GM06990 (cell line): Measurements from ENCODE around the gene SSH2.

Experiments
- DNase-seq: peaks from one replicate; pipeline ENCODE4 v3.0.0-alpha.2; 2011; ENCODE audit not compliant: insufficient read length; ENCODE audit errors: extremely low read depth
- H3K27me3 ChIP-seq: replicated peaks from 2 replicates; pipeline ENCODE4 v1.6.0; 2011; ENCODE audit warnings: low read length; ENCODE audit not compliant: control insufficient read depth, insufficient read depth
- H3K36me3 ChIP-seq: 2 replicates; pipeline ENCODE4 v1.5.1; 2011; ENCODE audit warnings: low read length; ENCODE audit not compliant: control insufficient read depth, insufficient read depth
- H3K4me3 ChIP-seq: replicated peaks from 2 replicates; pipeline ENCODE4 v1.5.1; 2011; ENCODE audit warnings: low read depth, mild to moderate bottlenecking, control low read depth, low read length
- CTCF ChIP-seq: IDR thresholded peaks from 2 replicates; pipeline ENCODE4 v1.5.1; 2011; ENCODE audit warnings: low read length, control low read depth, mild to moderate bottlenecking, inconsistent platforms; ENCODE audit not compliant: insufficient read depth, poor library complexity, severe bottlenecking

Gene SSH2

GRCh38 chr17:29820425-29820824 lies 109.6 kb downstream of the SSH2 start:
- Histone ChIP-seq H3K4me3 (no peak overlapping the region), H3K27me3 (no peaks in the 10 kb centered on the region), H3K36me3 (no peaks in the 10 kb centered on the region)
- no peak for DNase-seq
- TF ChIP-seq CTCF, result no peak

GRCh38 chr17:29807520-29808361 lies 122.3 kb downstream of the SSH2 start:
- no peak overlapping the region for H3K4me3 ChIP-seq
- peak; percentile 76 for TF ChIP-seq CTCF
- no peaks in the 10 kb centered on the region for H3K36me3 ChIP-seq
- H3K27me3 ChIP-seq, result no peaks in the 10 kb centered on the region
- DNase-seq, result no peak

GRCh38 chr17:29802246-29802645 lies 127.8 kb downstream of the SSH2 start:
- no peak overlapping the region for H3K4me3 ChIP-seq
- TF ChIP-seq CTCF, result no peak
- no peaks in the 10 kb centered on the region for H3K27me3 ChIP-seq
- H3K36me3 ChIP-seq, result no peaks in the 10 kb centered on the region
- DNase-seq, result no peak

DNA sequence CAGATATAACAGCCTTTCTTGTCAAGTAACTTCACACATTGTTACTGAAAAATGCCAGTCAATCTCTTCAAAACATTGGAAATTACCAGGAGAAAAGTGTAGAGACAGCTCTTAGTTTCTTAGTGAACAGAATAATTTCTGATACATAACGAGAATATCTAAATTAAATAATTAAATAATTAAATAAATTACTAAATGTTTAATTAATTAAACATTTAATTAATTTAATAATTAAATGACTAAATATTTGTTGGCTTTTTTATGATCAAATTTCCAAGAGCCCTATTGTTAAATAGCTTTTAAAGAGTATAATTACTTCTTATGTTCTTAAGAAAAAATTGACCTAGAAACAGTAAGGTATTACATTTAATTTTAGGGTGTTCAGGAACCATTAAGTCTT lies 129.6 kb downstream of the SSH2 start:
- no peak for TF ChIP-seq CTCF
- no peaks in the 10 kb centered on the region for H3K27me3 ChIP-seq

DNA sequence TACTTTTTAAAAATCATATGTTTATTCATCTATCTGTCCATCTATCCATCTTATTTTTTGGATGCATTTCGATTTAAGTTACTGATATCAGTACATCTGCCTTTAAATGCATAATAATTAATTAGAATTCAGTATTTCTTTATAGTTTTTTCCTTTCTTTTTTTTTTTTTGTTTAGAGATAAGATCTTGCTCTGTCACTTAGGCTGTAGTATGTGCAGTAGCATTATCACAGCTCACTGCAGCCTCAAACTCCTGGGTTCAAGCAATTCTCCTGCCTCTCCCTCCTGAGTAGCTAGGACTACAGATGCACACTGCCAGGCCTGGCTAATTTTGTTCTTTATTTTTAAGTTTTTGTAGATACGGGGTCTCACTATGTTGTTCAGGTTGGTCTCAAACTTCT lies 133.4 kb downstream of the SSH2 start:
- DNase-seq, result no peak
- no peaks in the 10 kb centered on the region for H3K36me3 ChIP-seq
- H3K27me3 ChIP-seq, result no peaks in the 10 kb centered on the region
- no peak overlapping the region for H3K4me3 ChIP-seq
- no peak for TF ChIP-seq CTCF

More for the DNA sequence above, 129.6 kb downstream of the SSH2 start:
- Histone ChIP-seq H3K4me3 (no peak overlapping the region), H3K36me3 (no peaks in the 10 kb centered on the region)
- no peak for DNase-seq
